ENCODE results near the gene PPP1R11.

- TF ChIP-seq CTCF (IDR thresholded peaks at IDR 0.05) = no peak
- TF ChIP-seq POLR2A (IDR thresholded peaks at IDR 0.05) = no peak
Observed at GRCh38 chr6:30075094-30075789, 8.2 kb downstream of the PPP1R11 start, which contains the start of gene RNF39.

Data from right lobe of liver (tissue), 4 donors.